Keratinocyte (primary cell): Measurements from ENCODE around the gene TIMM23. TPM values are rescaled to one million over a fixed set of nuclear protein-coding genes. Genes with fewer than 3 reads are reported as not detected.
A peak's percentile ranks its signal among the peaks of the same experiment; 100 is the strongest.
"Not testable (repeated sequence)": the region's sequence is repeated elsewhere in the genome, so short reads cannot be mapped to it uniquely, and the experiment has no call there.

ENCODE experiments used
- DNase-seq: peaks from one replicate; pipeline ENCODE4 v3.0.0-alpha.2; 2011; ENCODE audit warnings: low read depth, missing footprints, low spot score
- FAIRE-seq: peaks from 2 replicates; lab custom pipeline; 2011; peaks lifted over from hg19 to GRCh38; lab: Jason Lieb, UNC
- H2AFZ ChIP-seq: 2 replicates; pipeline ENCODE4 v1.6.0; 2012; ENCODE audit warnings: low read length, control low read depth, inconsistent platforms; ENCODE audit not compliant: control insufficient read depth
- H3K27ac ChIP-seq: 2 replicates; pipeline ENCODE4 v1.5.1; 2011; ENCODE audit warnings: low read length; ENCODE audit not compliant: control insufficient read depth, insufficient read depth
- H3K27me3 ChIP-seq: 3 replicates; pipeline ENCODE4 v1.6.0; 2011; ENCODE audit warnings: low read length; ENCODE audit not compliant: control insufficient read depth, insufficient read depth; ENCODE audit errors: extremely low read depth
- H3K36me3 ChIP-seq, 2 experiments: 2 replicates in 1 of 2; 3 replicates in 1 of 2; pipeline ENCODE4 v1.5.1; 2011; ENCODE audit warnings: low read length in 2 of 2, mild to moderate bottlenecking in 1 of 2; ENCODE audit not compliant: control insufficient read depth in 2 of 2, insufficient read depth in 2 of 2; ENCODE audit errors: extremely low read depth in 1 of 2
- H3K4me1 ChIP-seq: 3 replicates; pipeline ENCODE4 v1.5.1; 2011; ENCODE audit warnings: low read length; ENCODE audit not compliant: control insufficient read depth, insufficient read depth; ENCODE audit errors: extremely low read depth
- H3K4me2 ChIP-seq: 3 replicates; pipeline ENCODE4 v1.6.0; 2011; ENCODE audit warnings: low read depth, low read length; ENCODE audit not compliant: control insufficient read depth, insufficient read depth; ENCODE audit errors: extremely low read depth
- H3K4me3 ChIP-seq, 3 experiments: fragments of 200-600 bp in 1 of 3; sonication (generic) in 1 of 3; 2 replicates in 2 of 3; 3 replicates in 1 of 3; pipeline ENCODE4 v1.5.1; 2011 to 2016; ENCODE audit warnings: low read length in 3 of 3, mild to moderate bottlenecking in 3 of 3, control low read depth in 2 of 3, inconsistent platforms in 1 of 3, low read depth in 1 of 3, mixed read lengths in 1 of 3, mixed run types in 1 of 3, moderate library complexity in 1 of 3; ENCODE audit not compliant: control insufficient read depth in 2 of 3, insufficient read depth in 2 of 3; ENCODE audit errors: extremely low read depth in 1 of 3
- H3K79me2 ChIP-seq: 2 replicates; pipeline ENCODE4 v1.6.0; 2012; ENCODE audit warnings: low read length; ENCODE audit not compliant: control insufficient read depth, insufficient read depth
- H3K9ac ChIP-seq: 3 replicates; pipeline ENCODE4 v1.6.0; 2011; ENCODE audit warnings: low read length; ENCODE audit not compliant: control insufficient read depth, insufficient read depth; ENCODE audit errors: extremely low read depth
- H3K9me1 ChIP-seq: 3 replicates; pipeline ENCODE4 v1.6.0; 2011; ENCODE audit warnings: low read length; ENCODE audit not compliant: control insufficient read depth, insufficient read depth; ENCODE audit errors: extremely low read depth
- H3K9me3 ChIP-seq: 2 replicates; pipeline ENCODE4 v1.5.1; 2012; ENCODE audit warnings: low read depth, low read length; ENCODE audit not compliant: control insufficient read depth
- H4K20me1 ChIP-seq: 3 replicates; pipeline ENCODE4 v1.6.0; 2011; ENCODE audit warnings: low read length; ENCODE audit not compliant: control insufficient read depth, insufficient read depth; ENCODE audit errors: extremely low read depth
- dilution Hi-C: fragments of 300-500 bp; cut with MboI; formaldehyde crosslinking; loops from one replicate; pipeline ENCODE4 v1.7.0; 2020; ENCODE audit warnings: low sequenced_read_pairs; ENCODE audit not compliant: extremely low pct_ligation_motif_present
- polyA plus RNA-seq, 5 experiments: library from polyadenylated mRNA; depleted of rRNA in 3 of 5; stranded (reverse) in 3 of 5; stranded (forward) in 1 of 5; unstranded in 1 of 5; fragments of >200 nt; gene quantifications; 1 replicate in 1 of 5; 2 replicates in 3 of 5; 3 replicates in 1 of 5; pipeline versions ENCODE4 v1.2.1 to v1.2.3, GENCODE V29; 2011 to 2012; ENCODE audit warnings: missing spikeins in 2 of 5, low read depth in 1 of 5, low replicate concordance in 1 of 5

Gene TIMM23
- polyA plus RNA-seq, 1 donor (not counting 4 experiments of a cell fraction or from before 2014, with no cell fraction given), result 172 TPM

DNA sequence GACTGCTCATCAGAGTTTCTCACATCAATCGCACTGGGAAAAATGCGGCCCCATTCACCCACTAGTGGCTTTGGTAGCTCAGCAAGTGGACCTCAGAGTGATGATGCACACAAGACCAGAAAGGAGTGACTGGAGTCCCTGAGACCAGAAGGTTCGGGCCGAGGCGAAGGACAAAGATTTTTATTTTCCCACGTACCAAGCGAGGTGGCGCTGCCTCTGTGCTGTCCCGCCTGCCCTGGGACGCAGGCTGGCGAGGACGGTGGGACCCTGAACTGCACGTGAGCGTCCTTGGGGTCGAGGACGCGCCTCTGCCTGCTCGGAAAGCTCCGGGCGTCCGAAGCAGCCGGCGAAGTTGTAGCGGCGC lies 565 bp upstream of the TIMM23 start:
- H3K9me1 ChIP-seq, H3K36me3 ChIP-seq, H3K9me3 ChIP-seq, H3K27me3 ChIP-seq, FAIRE-seq, DNase-seq, H3K4me1 ChIP-seq, dilution Hi-C loops, H4K20me1 ChIP-seq: not testable (repeated sequence)
- Histone ChIP-seq H3K79me2 (peaks cover 73% of the 10 kb centered on the region), H3K4me3 (peak overlapping the region; percentile 66 to 80 (median 77)), H3K9ac (peak overlapping the region; percentile 87), H3K4me2 (peak overlapping the region; percentile 78), H2AFZ (peak overlapping the region; percentile 78), H3K27ac (peak overlapping the region; percentile 83)

DNA sequence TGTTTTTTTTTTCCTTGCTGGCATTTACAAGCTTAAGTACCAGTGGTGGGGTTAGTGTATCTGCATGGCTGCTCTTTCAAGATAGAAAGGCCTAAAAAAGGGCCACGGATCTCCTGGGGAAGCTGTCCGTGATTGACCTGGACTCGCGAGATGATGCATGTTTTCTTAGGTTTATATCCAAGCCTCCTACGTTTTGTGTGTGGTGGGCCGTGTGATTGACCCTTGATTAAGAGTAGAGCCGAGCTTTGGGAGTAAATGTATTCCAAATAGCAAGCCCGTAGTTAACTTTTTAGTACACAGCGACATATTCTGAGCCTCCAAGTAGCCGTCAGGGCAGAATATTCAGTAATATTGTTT lies 502 bp downstream of the TIMM23 start:
- H4K20me1 ChIP-seq, H3K36me3 ChIP-seq, H3K27me3 ChIP-seq, DNase-seq, H2AFZ ChIP-seq, H3K4me1 ChIP-seq, H3K9me1 ChIP-seq, FAIRE-seq, H3K9me3 ChIP-seq, dilution Hi-C loops: not testable (repeated sequence)
- peak overlapping the region; percentile 87 for H3K9ac ChIP-seq
- H3K27ac ChIP-seq, result peak overlapping the region; percentile 83
- H3K4me2 ChIP-seq, result peak overlapping the region; percentile 67
- H3K79me2 ChIP-seq, result peaks cover 68% of the 10 kb centered on the region
- H3K4me3 ChIP-seq, result peak overlapping the region; percentile 66 to 80 (median 77)

DNA sequence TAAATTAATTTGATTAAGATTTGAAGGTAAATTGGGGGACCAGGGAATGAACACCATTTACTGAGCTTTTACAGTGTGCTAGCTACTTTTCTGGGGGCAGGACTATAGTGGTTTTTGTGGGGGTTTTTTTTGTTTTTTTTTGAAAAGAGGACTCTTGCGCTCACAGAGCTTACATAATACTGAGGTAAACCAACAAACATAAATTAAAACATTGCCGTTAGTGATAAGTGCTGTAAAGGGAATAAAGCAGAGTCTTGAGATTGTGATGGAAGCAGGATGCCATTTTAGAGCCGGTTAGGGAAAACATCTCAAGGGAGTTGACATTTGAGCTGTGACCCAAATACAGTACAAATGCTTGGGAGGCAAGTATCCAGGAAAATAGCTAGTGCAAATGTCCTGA lies 1.8 kb downstream of the TIMM23 start:
- DNase-seq, H3K36me3 ChIP-seq, H4K20me1 ChIP-seq, H3K9me3 ChIP-seq, FAIRE-seq, H3K4me1 ChIP-seq, H3K9me1 ChIP-seq, H3K27ac ChIP-seq, H3K4me3 ChIP-seq, H3K4me2 ChIP-seq, H3K27me3 ChIP-seq, H3K9ac ChIP-seq, H2AFZ ChIP-seq, dilution Hi-C loops: not testable (repeated sequence)
- H3K79me2 ChIP-seq, result peaks cover 62% of the 10 kb centered on the region

DNA sequence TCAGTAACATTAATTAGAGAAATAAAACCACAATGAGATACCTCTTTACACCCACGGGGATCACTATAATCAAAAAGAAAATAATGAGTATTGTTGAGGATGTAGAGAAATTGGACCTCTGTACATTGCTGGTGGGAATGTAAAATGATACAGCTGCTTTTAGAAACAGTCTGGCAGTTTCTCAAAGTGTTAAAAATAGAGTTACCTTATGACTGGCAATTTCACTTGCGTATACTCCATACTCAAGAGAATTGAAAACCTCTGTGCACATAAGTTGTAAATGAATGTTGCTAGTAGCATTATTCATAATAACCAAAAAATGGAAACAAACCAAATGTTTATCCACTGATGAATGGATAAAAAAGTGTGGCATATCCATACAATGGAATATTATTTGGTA lies 6.3 kb downstream of the TIMM23 start:
- dilution Hi-C loops, H3K9ac ChIP-seq, H2AFZ ChIP-seq, DNase-seq, H3K4me2 ChIP-seq, H3K9me1 ChIP-seq, H3K4me3 ChIP-seq, H3K27ac ChIP-seq, H3K36me3 ChIP-seq, FAIRE-seq, H3K9me3 ChIP-seq, H4K20me1 ChIP-seq, H3K27me3 ChIP-seq, H3K4me1 ChIP-seq: not testable (repeated sequence)
- peaks cover 34% of the 10 kb centered on the region for H3K79me2 ChIP-seq

DNA sequence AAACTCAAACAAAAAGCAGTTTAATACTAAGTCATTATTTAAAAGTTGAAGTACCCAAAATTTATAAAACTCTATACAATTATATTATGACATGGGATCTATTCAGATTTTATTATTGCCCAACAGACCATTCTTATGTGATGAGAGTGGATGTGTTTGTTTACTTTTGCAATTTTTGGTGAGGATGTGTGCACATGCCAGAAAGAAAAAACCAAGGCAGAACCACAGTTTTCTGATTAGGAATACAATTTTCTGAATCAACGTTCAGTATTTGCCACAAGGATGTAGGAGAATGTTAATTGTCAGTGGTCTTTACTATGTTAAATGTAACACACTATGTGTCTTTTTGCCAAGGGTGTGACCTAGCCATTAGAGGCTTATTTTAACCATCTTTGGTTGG lies 9.1 kb downstream of the TIMM23 start:
- H3K9me3 ChIP-seq, H3K4me2 ChIP-seq, H3K4me1 ChIP-seq, dilution Hi-C loops, H3K27me3 ChIP-seq, H3K4me3 ChIP-seq, H3K36me3 ChIP-seq, H3K9me1 ChIP-seq, H2AFZ ChIP-seq, DNase-seq, H4K20me1 ChIP-seq, FAIRE-seq, H3K27ac ChIP-seq, H3K9ac ChIP-seq: not testable (repeated sequence)
- peaks cover 18% of the 10 kb centered on the region for H3K79me2 ChIP-seq
